Esophagus squamous epithelium (tissue), 5 donors: ENCODE results near the gene DUSP9. TPM values are rescaled to one million over a fixed set of nuclear protein-coding genes. Genes with fewer than 3 reads are reported as not detected.
"Not testable (repeated sequence)": the region's sequence is repeated elsewhere in the genome, so short reads cannot be mapped to it uniquely, and the experiment has no call there.

Experiments
- DNase-seq: peaks from one replicate; lab custom pipeline; 2025; lab: John Stamatoyannopoulos, UW
- H3K27ac ChIP-seq, 4 donors: fragments of 200-600 bp; sonication (generic); one replicate each; pipeline ENCODE4 v1.5.1; 2016 to 2019; ENCODE audit warnings: mild to moderate bottlenecking in 1 of 4
- H3K27me3 ChIP-seq, 4 donors: fragments of 200-600 bp; sonication (generic); 1 replicate in 3 of 4; 2 replicates in 1 of 4; pipeline versions ENCODE4 v1.5.1 to v1.6.0; 2017 to 2021; ENCODE audit warnings: antibody characterized with exemption in 1 of 4
- H3K36me3 ChIP-seq, 3 donors: fragments of 200-600 bp; sonication (generic); one replicate each; pipeline ENCODE4 v1.5.1; 2016 to 2019
- H3K4me1 ChIP-seq, 3 donors: fragments of 200-600 bp; sonication (generic); one replicate each; pipeline ENCODE4 v1.5.1; 2017 to 2019
- H3K4me3 ChIP-seq, 4 donors: fragments of 200-600 bp; sonication (generic); 1 replicate in 3 of 4; 2 replicates in 1 of 4; pipeline ENCODE4 v1.5.1; 2016 to 2019; ENCODE audit warnings: mild to moderate bottlenecking in 2 of 4, moderate library complexity in 1 of 4
- H3K9me3 ChIP-seq, 3 donors: fragments of 200-600 bp; sonication (generic); one replicate each; pipeline ENCODE4 v1.5.1; 2016 to 2019
- POLR2A ChIP-seq, 4 donors: fragments of 450-650 bp; IDR thresholded peaks; one replicate each; pipeline ENCODE4 v1.6.1; 2017; ENCODE audit warnings: antibody characterized with exemption in 4 of 4, mild to moderate bottlenecking in 4 of 4, moderate library complexity in 3 of 4
- WGBS, 2 donors: methylation state at CpG; one replicate each; pipeline ENCODE4 v1.1.5; 2018; 5-methylcytosine and 5-hydroxymethylcytosine counted together
- intact Hi-C: fragments of 100-400 bp; cut with DNase I; formaldehyde crosslinking; loops from one replicate; pipeline ENCODE4 v1.15.0; 2022
- total RNA-seq, 4 donors: library from RNA; depleted of rRNA; stranded (reverse); fragments of >200 nt; gene quantifications; one replicate each; pipeline ENCODE4 v1.1.0, GENCODE V29; 2016
- TF ChIP-seq, protein P1 (sequence below), 6 experiments: fragments of 450-650 bp in 4 of 6; fragments of 200-600 bp in 2 of 6; sonication (generic) in 2 of 6; IDR thresholded peaks; one replicate each; pipeline ENCODE4 v1.5.1; 2016 to 2019; ENCODE audit warnings: antibody characterized with exemption in 6 of 6, mild to moderate bottlenecking in 4 of 6, moderate library complexity in 4 of 6
- donor health status: DM: yes; HTN: yes; CAD: no.

The DUSP9 gene
- total RNA-seq, 4 donors from 2014 or later = 0.38 to 4.0 (median 1.3) TPM

DNA sequence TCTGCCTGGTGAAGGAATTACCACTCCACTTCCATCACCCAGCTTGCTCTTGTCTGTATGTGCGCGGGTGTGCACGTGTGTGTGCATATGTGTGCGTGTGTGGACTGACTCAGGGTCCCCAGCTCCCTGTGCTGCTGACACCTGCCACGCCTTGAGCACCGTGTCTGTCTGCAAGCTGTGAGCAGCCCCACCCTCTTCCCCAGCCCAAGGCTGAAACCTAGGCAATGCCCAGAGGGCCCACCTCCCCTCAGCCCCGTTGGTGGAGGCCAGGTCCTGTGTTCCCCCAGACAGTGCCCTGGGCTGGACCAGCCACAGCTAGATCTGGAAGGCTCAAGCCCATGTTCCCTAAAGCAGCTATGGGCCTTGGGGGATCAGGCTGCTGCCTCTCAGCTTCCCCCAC, 46.1 kb upstream of the DUSP9 start:
- no peak for DNase-seq
- Histone ChIP-seq H3K9me3 (no peaks in the 10 kb centered on the region), H3K27me3 (no peaks in the 10 kb centered on the region), H3K4me3 (no peak overlapping the region), H3K4me1 (peaks cover 11 to 36% (median 11%) of the 10 kb centered on the region in 3 donors), H3K27ac (no peak overlapping the region), H3K36me3 (no peaks in the 10 kb centered on the region)
- WGBS, 2 donors = 40 to 53% methylated on average over 1 to 2 of the region's 7 CpGs
- intact Hi-C loops = no loop called here
- TF ChIP-seq POLR2A (IDR thresholded peaks at IDR 0.05) = no peak
- TF ChIP-seq, protein P1, sequence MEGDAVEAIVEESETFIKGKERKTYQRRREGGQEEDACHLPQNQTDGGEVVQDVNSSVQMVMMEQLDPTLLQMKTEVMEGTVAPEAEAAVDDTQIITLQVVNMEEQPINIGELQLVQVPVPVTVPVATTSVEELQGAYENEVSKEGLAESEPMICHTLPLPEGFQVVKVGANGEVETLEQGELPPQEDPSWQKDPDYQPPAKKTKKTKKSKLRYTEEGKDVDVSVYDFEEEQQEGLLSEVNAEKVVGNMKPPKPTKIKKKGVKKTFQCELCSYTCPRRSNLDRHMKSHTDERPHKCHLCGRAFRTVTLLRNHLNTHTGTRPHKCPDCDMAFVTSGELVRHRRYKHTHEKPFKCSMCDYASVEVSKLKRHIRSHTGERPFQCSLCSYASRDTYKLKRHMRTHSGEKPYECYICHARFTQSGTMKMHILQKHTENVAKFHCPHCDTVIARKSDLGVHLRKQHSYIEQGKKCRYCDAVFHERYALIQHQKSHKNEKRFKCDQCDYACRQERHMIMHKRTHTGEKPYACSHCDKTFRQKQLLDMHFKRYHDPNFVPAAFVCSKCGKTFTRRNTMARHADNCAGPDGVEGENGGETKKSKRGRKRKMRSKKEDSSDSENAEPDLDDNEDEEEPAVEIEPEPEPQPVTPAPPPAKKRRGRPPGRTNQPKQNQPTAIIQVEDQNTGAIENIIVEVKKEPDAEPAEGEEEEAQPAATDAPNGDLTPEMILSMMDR (IDR thresholded peaks at IDR 0.05) = no peak

DNA sequence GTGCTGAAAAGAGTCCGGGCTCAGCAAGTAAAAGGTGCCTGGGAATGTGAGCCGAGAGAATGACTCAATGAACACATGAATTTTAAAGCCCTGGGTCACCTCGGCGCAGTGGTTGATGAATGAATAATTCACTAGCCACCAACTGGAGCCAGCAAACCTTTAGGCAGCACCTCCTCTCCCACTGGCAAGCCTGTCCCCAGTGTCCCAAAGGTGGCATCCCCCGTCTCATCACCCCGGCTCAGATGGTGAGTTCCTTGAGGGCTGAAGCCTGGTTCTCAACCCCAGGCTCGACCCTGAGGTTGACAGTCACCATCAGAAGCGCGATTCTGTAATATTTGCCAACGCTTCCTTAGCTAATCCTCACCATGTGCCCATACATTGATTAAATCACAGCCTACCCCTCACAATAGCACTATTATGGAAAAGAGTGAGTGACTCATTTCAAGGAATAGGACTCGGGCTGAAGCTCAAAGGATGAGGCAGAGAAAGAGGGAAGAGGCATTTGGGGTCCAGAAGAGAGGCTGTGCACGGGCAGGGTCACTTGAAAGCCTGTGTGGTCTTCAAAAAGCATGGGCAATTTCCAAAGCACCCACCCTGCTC, 45.4 kb upstream of the DUSP9 start:
- peaks cover 11 to 32% (median 11%) of the 10 kb centered on the region in 3 donors for H3K4me1 ChIP-seq
- TF ChIP-seq POLR2A (IDR thresholded peaks at IDR 0.05) = no peak
- TF ChIP-seq, protein P1 (IDR thresholded peaks at IDR 0.05) = no peak
- no peak overlapping the region for H3K4me3 ChIP-seq
- intact Hi-C loops = no loop called here
- no peak for DNase-seq
- 73 to 95% methylated on average over 6 to 9 of the region's 12 CpGs for WGBS, 2 donors
- no peak overlapping the region for H3K27ac ChIP-seq
- no peaks in the 10 kb centered on the region for H3K9me3 ChIP-seq
- no peaks in the 10 kb centered on the region for H3K36me3 ChIP-seq
- no peaks in the 10 kb centered on the region for H3K27me3 ChIP-seq

GRCh38 chrX:153602601-153603000, 44.4 kb upstream of the DUSP9 start:
- no peaks in the 10 kb centered on the region for H3K36me3 ChIP-seq
- DNase-seq = no peak
- intact Hi-C loops = no loop called here
- H3K9me3 ChIP-seq = no peaks in the 10 kb centered on the region
- H3K27ac ChIP-seq = no peak overlapping the region
- H3K27me3 ChIP-seq = no peaks in the 10 kb centered on the region
- 71 to 89% methylated on average over 1 to 2 of the region's 3 CpGs for WGBS, 2 donors
- TF ChIP-seq, protein P1 (IDR thresholded peaks at IDR 0.05) = no peak
- TF ChIP-seq POLR2A (IDR thresholded peaks at IDR 0.05) = no peak
- peaks cover 11 to 25% (median 11%) of the 10 kb centered on the region in 3 donors for H3K4me1 ChIP-seq
- no peak overlapping the region for H3K4me3 ChIP-seq

- TF ChIP-seq, protein P1 (IDR thresholded peaks at IDR 0.05) = no peak
- no peak for TF ChIP-seq POLR2A (IDR thresholded peaks at IDR 0.05)
- H3K27ac ChIP-seq = no peak overlapping the region
- WGBS, 2 donors = 94% methylated on average over 6 to 15 of the region's 17 CpGs
- H3K4me3 ChIP-seq = no peak overlapping the region
- DNase-seq = no peak
- intact Hi-C loops = no loop called here
- no peaks in the 10 kb centered on the region for H3K9me3 ChIP-seq
- peaks cover 8 to 19% (median 11%) of the 10 kb centered on the region in 3 donors for H3K4me1 ChIP-seq
- no peaks in the 10 kb centered on the region for H3K27me3 ChIP-seq
- H3K36me3 ChIP-seq = no peaks in the 10 kb centered on the region
These were observed 43.8 kb upstream of the DUSP9 start for GRCh38 chrX:153603131-153603656.

DNA sequence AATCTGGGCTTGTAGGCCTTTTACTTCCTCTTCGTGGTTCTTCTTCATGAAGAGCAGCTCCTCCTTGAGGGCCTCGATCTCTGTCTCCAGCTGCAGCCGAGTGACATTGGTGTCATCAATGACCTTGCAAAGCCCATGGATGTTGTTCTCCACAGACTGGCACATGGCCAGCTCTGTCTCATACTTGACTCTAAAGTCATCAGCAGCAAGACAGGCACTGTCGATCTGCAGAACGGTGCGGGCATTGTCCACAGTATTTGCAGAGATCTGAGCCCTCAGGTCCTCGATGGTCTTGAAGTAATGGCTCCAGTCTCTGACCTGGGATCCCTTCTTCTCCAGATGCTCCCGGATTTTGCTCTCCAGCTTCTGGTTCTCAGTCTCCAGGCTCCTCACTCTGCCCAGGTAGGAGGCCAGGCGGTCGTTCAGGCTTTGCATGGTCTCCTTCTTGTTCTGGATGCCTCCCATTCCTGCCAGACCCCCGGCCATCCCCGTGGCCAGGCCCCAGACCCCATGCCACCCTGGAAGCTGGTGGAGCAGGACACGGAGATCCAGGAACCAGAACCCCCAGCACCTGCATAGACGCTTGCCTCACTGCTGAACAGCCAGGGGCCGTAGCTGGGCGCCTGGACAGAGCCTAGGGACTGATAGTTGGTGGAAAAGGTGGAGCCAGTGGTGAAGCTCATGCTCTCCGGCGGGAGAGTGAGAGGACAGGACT, 42.2 kb upstream of the DUSP9 start:
- H3K9me3 ChIP-seq, H3K4me3 ChIP-seq, H3K36me3 ChIP-seq, H3K27ac ChIP-seq, H3K27me3 ChIP-seq, DNase-seq, intact Hi-C loops: not testable (repeated sequence)
- WGBS, 2 donors = 53 to 78% methylated on average over 3 to 14 of the region's 18 CpGs
- H3K4me1 ChIP-seq = peaks cover 8 to 19% (median 11%) of the 10 kb centered on the region in 3 donors
